Activated T-cell treated with anti-CD3 and anti-CD28 coated beads, Interleukin-2, amount 50 U/mL, for 72 hours (primary cell): ENCODE measurements around the gene C10orf88. TPM values are rescaled to one million over a fixed set of nuclear protein-coding genes. Genes with fewer than 3 reads are reported as not detected.

ENCODE experiments used
- ATAC-seq, 2 donors: fragments of 150-1000 bp; cut with Tn5 transposase; replicated peaks in 1 of 2; 2 replicates each; pipeline ENCODE4 v1.10.0; 2021; ENCODE audit warnings: moderate library complexity in 2 of 2, mild to moderate bottlenecking in 1 of 2
- DNase-seq, 2 donors: peaks; one replicate each; pipeline ENCODE4 v3.0.0; 2021 to 2022; ENCODE audit warnings: mixed read lengths in 1 of 2
- H3K27ac Mint-ChIP-seq: one replicate; pipeline ENCODE4 v1.8.0; 2022; ENCODE audit warnings: mild to moderate bottlenecking, moderate library complexity, mixed read lengths
- H3K27me3 Mint-ChIP-seq: one replicate; pipeline ENCODE4 v1.8.0; 2022; ENCODE audit warnings: low read depth, mixed read lengths
- H3K36me3 Mint-ChIP-seq, 2 donors: one replicate each; pipeline ENCODE4 v1.8.0; 2022; ENCODE audit warnings: mixed read lengths in 2 of 2, mild to moderate bottlenecking in 1 of 2; ENCODE audit not compliant: insufficient read depth in 2 of 2
- H3K4me1 Mint-ChIP-seq: one replicate; pipeline ENCODE4 v1.8.0; 2022; ENCODE audit warnings: low read depth, mixed read lengths
- H3K4me3 Mint-ChIP-seq, 2 donors: one replicate each; pipeline ENCODE4 v1.8.0; 2022; ENCODE audit warnings: mild to moderate bottlenecking in 2 of 2, mixed read lengths in 2 of 2, moderate library complexity in 2 of 2
- H3K9me3 Mint-ChIP-seq, 2 donors: one replicate each; pipeline ENCODE4 v1.8.0; 2022; ENCODE audit warnings: mixed read lengths in 2 of 2
- total RNA-seq, 2 donors: library from RNA; stranded (reverse); gene quantifications; one replicate each; pipeline ENCODE4 v1.2.3, GENCODE V29; 2022

Gene C10orf88
- total RNA-seq, 2 donors from 2014 or later, result 11.6 to 11.8 TPM

DNA sequence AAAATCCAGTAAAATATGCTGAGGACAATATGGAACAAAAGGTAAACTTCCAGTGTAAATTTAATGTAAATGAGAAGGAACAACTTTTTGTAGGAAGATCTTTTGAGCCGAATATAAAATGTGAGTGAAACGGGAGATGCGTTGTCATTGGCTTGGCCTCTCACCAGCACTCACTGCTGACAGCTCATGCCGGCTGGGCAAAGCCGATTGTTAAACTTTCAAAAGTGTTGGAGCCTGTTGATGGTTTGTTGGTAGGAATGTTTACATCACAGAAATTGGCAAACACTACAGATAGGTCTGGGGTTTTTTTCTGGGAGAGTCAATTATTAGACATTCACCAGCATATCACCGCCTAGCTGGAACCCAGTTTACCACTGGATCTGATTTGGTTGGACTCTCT is 32.3 kb upstream of the C10orf88 start:
- H3K36me3 Mint-ChIP-seq, result peaks cover 2 to 3% of the 10 kb centered on the region in 2 donors
- no peak overlapping the region for H3K4me3 Mint-ChIP-seq
- ATAC-seq, result no peak
- no peaks in the 10 kb centered on the region for H3K9me3 Mint-ChIP-seq
- peaks cover 9% of the 10 kb centered on the region for H3K4me1 Mint-ChIP-seq
- H3K27ac Mint-ChIP-seq, result no peak overlapping the region
- no peak for DNase-seq
- no peaks in the 10 kb centered on the region for H3K27me3 Mint-ChIP-seq

- H3K27me3 Mint-ChIP-seq, result no peaks in the 10 kb centered on the region
- no peak for DNase-seq
These were observed 30.7 kb upstream of the C10orf88 start for GRCh38 chr10:122984708-122985107.

GRCh38 chr10:122983898-122984297 is 29.9 kb upstream of the C10orf88 start:
- no peaks in the 10 kb centered on the region for H3K9me3 Mint-ChIP-seq
- H3K4me1 Mint-ChIP-seq, result peaks cover 24% of the 10 kb centered on the region
- H3K4me3 Mint-ChIP-seq, result no peak overlapping the region
- ATAC-seq (no peak), DNase-seq (no peak)
- peaks cover 0 to 2% of the 10 kb centered on the region in 2 donors for H3K36me3 Mint-ChIP-seq
- no peaks in the 10 kb centered on the region for H3K27me3 Mint-ChIP-seq
- H3K27ac Mint-ChIP-seq, result no peak overlapping the region

More at GRCh38 chr10:122984708-122985107, 30.7 kb upstream of the C10orf88 start:
- H3K36me3 Mint-ChIP-seq, result peaks cover 0 to 2% of the 10 kb centered on the region in 2 donors
- H3K4me1 Mint-ChIP-seq, result peaks cover 23% of the 10 kb centered on the region
- H3K9me3 Mint-ChIP-seq, result no peaks in the 10 kb centered on the region
- no peak for ATAC-seq
- H3K4me3 Mint-ChIP-seq, result no peak overlapping the region
- no peak overlapping the region for H3K27ac Mint-ChIP-seq

DNA sequence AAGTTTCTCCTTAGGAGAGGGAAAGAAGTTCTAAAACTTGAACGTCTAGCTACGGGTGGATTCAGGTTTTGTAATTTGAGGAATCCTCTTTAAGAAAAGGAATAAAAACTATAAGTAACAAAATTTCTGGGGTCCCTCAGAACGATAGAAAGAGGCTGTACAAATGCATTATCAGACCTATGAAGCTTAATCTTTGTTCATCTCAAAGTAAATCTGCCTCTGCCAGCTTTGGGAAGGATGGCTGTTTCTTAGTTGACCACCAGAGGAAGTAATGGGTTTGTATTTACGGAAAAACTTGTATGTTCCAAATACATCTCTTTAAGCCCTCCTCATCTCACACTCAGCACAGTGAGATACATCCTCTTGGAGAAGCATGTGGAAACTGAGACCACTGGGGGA is 27.0 kb upstream of the C10orf88 start:
- Mint-ChIP-seq H3K4me1 (peaks cover 24% of the 10 kb centered on the region), H3K9me3 (no peaks in the 10 kb centered on the region), H3K4me3 (peak overlapping the region; percentile 92 to 94), H3K27ac (peak overlapping the region; percentile 31), H3K36me3 (peaks cover 0 to 2% of the 10 kb centered on the region in 2 donors), H3K27me3 (no peaks in the 10 kb centered on the region)
- peak in 1 of 2 donors; percentile 3 for DNase-seq
- no peak for ATAC-seq

- Mint-ChIP-seq H3K36me3 (peaks cover 0 to 2% of the 10 kb centered on the region in 2 donors), H3K4me1 (peaks cover 24% of the 10 kb centered on the region)
These were observed 26.4 kb upstream of the C10orf88 start, which contains the start of gene PSTK for GRCh38 chr10:122980209-122981065. PSTK (plus strand) TSS chr10:122980401; CDS start chr10:122980480, 79 bp downstream.

GRCh38 chr10:122974543-122975064 is 20.6 kb upstream of the C10orf88 start:
- DNase-seq (no peak), ATAC-seq (no peak)
- no peak overlapping the region for H3K4me3 Mint-ChIP-seq
- no peaks in the 10 kb centered on the region for H3K27me3 Mint-ChIP-seq
- no peaks in the 10 kb centered on the region for H3K36me3 Mint-ChIP-seq
- no peak overlapping the region for H3K27ac Mint-ChIP-seq
- H3K4me1 Mint-ChIP-seq, result peaks cover under 1% of the 10 kb centered on the region
- no peaks in the 10 kb centered on the region for H3K9me3 Mint-ChIP-seq

More at GRCh38 chr10:122980209-122981065, 26.4 kb upstream of the C10orf88 start, which contains the start of gene PSTK:
- Mint-ChIP-seq H3K9me3 (no peaks in the 10 kb centered on the region), H3K27me3 (no peaks in the 10 kb centered on the region), H3K4me3 (peak within 1 kb of the TSS; percentile 92 to 94), H3K27ac (peak within 1 kb of the TSS; percentile 94)
- peak; percentile 88 to 90 for DNase-seq
- ATAC-seq, result peak; percentile 97 to 98

DNA sequence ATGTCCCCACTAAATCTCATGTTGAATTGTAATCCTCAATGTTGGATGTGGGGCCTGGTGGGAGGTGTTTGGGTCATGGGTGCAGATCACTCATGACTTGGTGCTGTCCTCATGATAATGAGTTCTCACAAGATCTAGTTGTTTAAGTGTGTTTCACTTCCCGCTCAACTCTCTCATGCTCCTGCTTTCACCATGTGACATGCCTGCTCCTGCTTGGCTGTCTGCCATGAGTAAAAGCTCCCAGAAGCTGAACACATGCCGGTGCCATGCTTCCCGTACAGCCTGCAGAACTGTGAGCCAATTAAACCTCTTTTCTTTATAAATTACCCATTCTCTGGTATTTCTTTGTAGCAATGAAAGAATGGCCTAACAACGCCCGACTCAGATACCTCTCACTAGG is 20.0 kb upstream of the C10orf88 start:
- H3K9me3 Mint-ChIP-seq, result no peaks in the 10 kb centered on the region
- ATAC-seq (no peak), DNase-seq (no peak)
- no peaks in the 10 kb centered on the region for H3K36me3 Mint-ChIP-seq
- no peaks in the 10 kb centered on the region for H3K4me1 Mint-ChIP-seq
- no peak overlapping the region for H3K4me3 Mint-ChIP-seq
- no peak overlapping the region for H3K27ac Mint-ChIP-seq
- no peaks in the 10 kb centered on the region for H3K27me3 Mint-ChIP-seq

DNA sequence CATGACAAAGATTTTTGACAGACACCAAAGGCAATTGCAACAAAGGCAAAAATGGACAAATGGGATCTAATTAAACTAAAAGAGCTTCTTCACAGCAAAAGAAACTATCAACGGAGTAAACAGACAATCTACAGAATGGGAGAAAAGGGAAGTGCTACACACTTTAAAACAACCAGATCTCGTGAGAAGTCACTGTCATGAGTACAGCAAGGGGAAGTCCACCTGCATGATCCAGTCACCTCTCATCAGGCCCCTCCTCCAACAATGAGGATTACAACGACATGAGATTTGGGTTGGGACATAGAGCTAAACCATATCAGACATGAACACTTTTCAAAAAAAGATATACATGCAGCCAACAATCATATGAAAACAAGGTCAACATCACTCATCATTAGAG is 14.7 kb upstream of the C10orf88 start:
- Mint-ChIP-seq H3K27me3 (peaks cover 15% of the 10 kb centered on the region), H3K4me3 (no peak overlapping the region), H3K27ac (no peak overlapping the region), H3K36me3 (peaks cover 9 to 11% of the 10 kb centered on the region in 2 donors), H3K9me3 (peaks cover 9 to 17% of the 10 kb centered on the region in 2 donors), H3K4me1 (no peaks in the 10 kb centered on the region)
- no peak for ATAC-seq
- no peak for DNase-seq

GRCh38 chr10:122966879-122967278 is 12.9 kb upstream of the C10orf88 start:
- peaks cover 8% of the 10 kb centered on the region for H3K4me1 Mint-ChIP-seq
- no peak for DNase-seq
- no peak for ATAC-seq
- no peak overlapping the region for H3K4me3 Mint-ChIP-seq
- H3K27me3 Mint-ChIP-seq, result peaks cover 15% of the 10 kb centered on the region
- no peak overlapping the region for H3K27ac Mint-ChIP-seq
- H3K9me3 Mint-ChIP-seq, result peaks cover 9 to 17% of the 10 kb centered on the region in 2 donors
- peaks cover 9 to 13% of the 10 kb centered on the region in 2 donors for H3K36me3 Mint-ChIP-seq

- H3K9me3 Mint-ChIP-seq, result peaks cover 9 to 15% of the 10 kb centered on the region in 2 donors
- H3K4me1 Mint-ChIP-seq, result peaks cover 8% of the 10 kb centered on the region
- peaks cover 10% of the 10 kb centered on the region for H3K27me3 Mint-ChIP-seq
- ATAC-seq (peak; percentile 32 to 43), DNase-seq (no peak)
- peaks cover 9 to 13% of the 10 kb centered on the region in 2 donors for H3K36me3 Mint-ChIP-seq
- no peak overlapping the region for H3K4me3 Mint-ChIP-seq
- no peak overlapping the region for H3K27ac Mint-ChIP-seq
These were observed 8.4 kb upstream of the C10orf88 start for GRCh38 chr10:122962405-122962804.

DNA sequence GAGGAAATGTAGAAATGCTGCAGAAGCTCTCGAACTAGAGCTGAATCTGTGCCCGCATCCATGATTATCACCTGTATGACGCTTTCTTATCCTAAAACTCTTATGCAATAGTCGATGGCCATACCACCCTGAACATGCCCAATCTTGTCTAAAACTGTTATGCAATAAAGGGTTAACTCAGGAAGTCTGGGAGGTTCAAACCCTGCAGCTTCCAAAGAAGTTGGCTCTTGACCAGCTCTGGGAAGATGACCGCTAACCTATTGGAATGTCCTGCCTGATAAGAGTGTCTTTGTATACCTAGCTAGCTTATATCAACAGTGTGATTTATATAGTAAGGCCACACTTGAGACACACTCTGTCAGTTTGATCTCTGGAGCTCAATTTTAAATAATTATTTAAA is 3.4 kb upstream of the C10orf88 start:
- Mint-ChIP-seq H3K27me3 (peaks cover 15% of the 10 kb centered on the region), H3K9me3 (no peaks in the 10 kb centered on the region), H3K27ac (no peak overlapping the region), H3K4me3 (no peak overlapping the region), H3K4me1 (peaks cover 40% of the 10 kb centered on the region), H3K36me3 (peaks cover 4 to 6% of the 10 kb centered on the region in 2 donors)
- ATAC-seq, result no peak
- no peak for DNase-seq

DNA sequence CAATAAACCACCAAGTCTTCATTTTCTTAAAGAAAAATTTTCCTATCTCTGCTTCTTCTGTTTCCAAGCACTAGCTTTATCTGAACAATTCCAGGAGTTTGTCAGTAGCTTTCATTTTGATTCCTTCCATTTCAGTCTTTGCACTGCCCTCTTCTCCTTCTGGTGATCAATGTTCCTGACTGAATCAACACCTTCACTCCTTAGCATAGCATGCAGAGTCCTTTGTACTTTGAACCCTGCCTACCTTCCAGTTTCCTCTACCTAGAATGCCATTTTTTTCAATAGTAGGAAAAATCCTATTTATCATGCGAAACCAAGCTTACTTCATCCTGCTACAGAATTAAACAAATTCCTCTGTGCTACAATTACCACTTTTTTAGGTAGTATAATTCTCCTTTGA is 1.9 kb upstream of the C10orf88 start:
- Mint-ChIP-seq H3K27me3 (peaks cover 15% of the 10 kb centered on the region), H3K4me1 (peaks cover 41% of the 10 kb centered on the region), H3K27ac (no peak overlapping the region), H3K4me3 (no peak overlapping the region), H3K36me3 (peaks cover 4 to 9% of the 10 kb centered on the region in 2 donors), H3K9me3 (no peaks in the 10 kb centered on the region)
- ATAC-seq (no peak), DNase-seq (no peak)

- Mint-ChIP-seq H3K4me1 (peaks cover 49% of the 10 kb centered on the region), H3K27me3 (peaks cover 15% of the 10 kb centered on the region), H3K4me3 (peak overlapping the region; percentile 89 to 97), H3K27ac (no peak overlapping the region), H3K36me3 (peaks cover 4 to 9% of the 10 kb centered on the region in 2 donors), H3K9me3 (no peaks in the 10 kb centered on the region)
- no peak for ATAC-seq
- DNase-seq, result no peak
These were observed 664 bp upstream of the C10orf88 start for GRCh38 chr10:122954731-122955050.
